Stimulated activated CD4-positive, alpha-beta T cell treated with anti-CD3 and anti-CD28 coated beads, Interleukin-4, amount 100 ng/mL, for 1 hour (primary cell): ENCODE results near the gene STAT3.
"Not testable (repeated sequence)": the region's sequence is repeated elsewhere in the genome, so short reads cannot be mapped to it uniquely, and the experiment has no call there.

Experiments used
- DNase-seq: peaks from one replicate; pipeline ENCODE4 v3.0.0-alpha.2; 2020

Gene STAT3

DNA sequence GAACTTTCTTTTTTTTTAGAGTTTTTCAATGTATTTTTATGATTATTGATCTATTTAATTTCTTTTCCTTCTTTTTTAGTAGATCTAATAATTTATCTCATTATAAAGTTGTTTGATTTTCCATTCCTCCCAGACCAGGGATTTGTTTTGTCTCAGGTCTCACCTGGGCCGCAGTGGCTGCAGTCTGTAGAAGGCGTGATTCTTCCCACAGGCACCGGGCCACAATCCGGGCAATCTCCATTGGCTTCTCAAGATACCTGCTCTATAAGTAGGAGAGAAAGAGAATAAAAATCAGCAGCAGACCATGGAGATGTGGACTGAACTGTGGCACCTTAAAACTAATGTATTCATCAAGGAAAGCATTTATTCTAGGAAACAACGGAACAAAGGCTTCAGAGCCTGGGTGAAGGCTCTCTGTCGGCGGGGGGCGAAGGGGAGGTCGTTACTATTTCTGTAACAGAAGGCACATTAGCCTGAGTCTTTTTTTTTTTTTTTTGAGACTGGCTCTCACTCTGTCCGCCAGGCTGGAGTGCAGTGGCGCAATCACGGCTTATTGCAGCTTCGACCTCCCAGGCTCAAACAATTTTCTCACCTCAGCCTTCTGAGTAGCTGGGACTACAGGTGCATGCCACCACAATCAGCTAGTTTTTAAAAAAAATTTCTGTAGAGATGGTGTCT is 42.7 kb downstream of the STAT3 start:
- DNase-seq: no peak

DNA sequence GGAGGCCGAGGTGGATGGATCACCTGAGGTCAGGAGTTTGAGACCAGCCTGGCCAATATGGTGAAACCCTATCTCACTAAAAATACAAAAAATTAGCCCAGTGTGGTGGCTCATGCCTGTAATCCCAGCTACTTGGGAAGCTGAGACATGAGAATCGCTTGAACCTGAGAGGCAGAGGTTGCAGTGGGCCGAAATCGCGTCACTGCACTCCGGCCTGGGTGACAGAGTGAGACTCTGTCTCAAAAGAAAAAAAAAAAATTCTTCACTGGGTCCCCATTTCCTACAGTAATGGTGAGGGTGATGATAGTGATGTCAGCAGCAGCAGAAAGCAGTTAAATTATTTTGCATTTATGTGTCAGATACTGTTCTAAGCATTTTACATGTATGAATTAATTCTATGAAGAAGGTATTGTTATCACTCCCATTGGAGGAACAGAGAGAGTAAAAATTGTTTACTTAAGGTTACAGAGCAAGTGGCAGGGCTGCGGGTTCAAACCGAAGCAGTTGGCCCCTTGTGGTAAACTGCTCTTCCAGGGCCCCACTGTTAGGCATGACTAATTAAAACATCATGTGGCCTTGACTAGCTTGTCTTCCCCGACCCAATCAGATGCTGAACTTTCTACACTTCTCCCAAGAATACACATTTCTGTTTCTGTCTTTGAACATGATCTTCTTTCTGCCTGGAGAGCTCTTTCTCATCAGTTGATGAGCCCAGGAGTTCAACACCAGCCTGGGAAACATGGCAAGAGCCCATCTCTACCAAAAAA is 45.8 kb downstream of the STAT3 start:
- peak; percentile 28 for DNase-seq

GRCh38 chr17:42341568-42341967 is 46.7 kb downstream of the STAT3 start:
- no peak for DNase-seq

GRCh38 chr17:42340691-42341127 is 47.5 kb downstream of the STAT3 start:
- peak; percentile 22 for DNase-seq

DNA sequence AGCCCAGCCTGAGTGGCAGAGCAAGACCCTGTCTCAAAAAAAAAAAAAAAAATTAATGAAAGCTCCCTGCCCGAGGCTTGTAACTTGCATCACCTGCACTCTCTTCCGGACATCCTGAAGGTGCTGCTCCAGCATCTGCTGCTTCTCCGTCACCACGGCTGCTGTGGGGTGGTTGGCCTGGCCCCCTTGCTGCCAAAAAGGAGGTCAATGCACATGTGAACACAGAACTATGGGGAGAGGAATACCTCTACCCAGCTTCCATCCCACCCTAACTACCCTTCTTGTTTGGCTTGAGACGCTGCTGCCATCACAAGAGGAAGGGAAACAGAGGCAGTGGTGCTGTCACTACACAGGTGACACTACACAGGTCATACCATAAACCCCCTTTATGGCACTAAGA is 49.0 kb downstream of the STAT3 start:
- no peak for DNase-seq

DNA sequence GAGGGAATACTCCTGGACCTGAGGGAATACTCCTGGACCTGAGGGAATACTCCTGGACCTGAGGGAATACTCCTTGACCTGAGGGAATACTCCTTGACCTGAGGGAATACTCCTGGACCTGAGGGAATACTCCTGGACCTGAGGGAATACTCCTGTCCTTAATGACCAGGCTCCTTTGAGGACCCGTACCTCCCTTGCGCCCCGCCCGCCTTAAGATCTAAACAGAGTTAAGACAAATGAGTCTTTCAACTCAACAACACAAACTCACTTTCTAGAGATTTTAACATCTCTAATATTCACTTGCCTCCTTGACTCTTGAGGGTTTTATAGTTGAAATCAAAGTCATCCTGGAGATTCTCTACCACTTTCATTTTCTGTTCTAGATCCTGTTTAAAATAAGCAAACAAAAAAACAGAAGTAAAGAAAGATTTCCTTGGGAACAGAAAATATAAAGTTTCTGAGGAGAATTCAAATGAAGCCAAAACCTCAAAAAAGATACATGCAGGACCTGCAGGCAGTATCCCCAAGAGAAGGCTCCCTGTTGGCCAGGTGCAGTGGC is 49.7 kb downstream of the STAT3 start:
- no peak for DNase-seq

DNA sequence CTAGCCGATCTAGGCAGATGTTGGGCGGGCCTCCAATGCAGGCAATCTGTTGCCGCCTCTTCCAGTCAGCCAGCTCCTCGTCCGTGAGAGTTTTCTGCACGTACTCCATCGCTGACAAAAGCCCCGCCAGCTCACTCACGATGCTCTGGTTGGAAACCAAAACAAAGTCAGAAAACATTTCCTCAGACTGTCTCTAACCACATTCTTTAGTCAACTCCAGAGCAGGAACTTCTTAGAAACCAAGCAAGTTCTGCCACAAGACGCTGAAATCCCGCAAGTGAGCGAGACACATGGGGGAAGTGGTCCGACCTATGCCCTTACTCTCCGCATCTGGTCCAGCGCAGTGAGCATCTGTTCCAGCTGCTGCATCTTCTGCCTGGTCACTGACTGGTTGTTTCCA is 50.8 kb downstream of the STAT3 start:
- DNase-seq: peak; percentile 69

DNA sequence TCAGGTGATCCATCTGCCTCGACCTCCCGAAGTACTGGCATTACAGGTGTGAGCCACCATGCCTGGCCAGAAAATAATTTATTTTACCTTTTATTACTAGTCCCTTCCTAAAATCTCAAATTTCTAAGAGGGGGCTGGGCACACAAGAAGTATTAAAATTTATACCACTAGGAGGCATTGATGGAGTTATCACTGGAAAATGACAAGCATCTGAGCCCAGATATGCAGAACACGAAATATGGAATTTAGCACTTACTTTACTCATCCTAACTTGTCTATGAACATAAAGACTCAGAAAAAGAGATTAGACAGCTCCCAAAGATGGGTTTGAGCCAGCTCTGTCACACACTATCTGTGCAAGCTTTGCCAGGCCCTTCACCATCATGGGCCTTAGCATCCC is 53.6 kb downstream of the STAT3 start:
- DNase-seq: no peak

DNA sequence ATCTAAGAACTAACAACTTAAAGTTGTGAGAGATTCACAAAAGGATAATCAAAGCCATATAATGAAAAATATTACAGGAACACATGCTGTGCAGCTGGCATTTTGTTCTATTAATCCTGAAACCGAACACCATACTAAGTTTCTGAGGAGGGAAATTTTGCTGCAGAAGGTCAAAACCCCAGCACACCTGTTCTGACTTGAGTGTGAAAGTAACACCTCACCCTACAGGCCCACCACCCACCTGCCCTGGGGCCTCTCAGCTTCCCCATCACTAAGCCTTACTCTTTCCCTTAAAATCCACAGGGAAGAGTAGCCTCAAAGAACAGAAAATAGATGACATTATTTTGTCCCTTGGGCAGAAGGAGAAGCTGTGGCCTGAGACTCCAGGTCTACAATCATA is 55.2 kb downstream of the STAT3 start:
- no peak for DNase-seq

GRCh38 chr17:42329025-42329976 is 58.9 kb downstream of the STAT3 start:
- DNase-seq: no peak

DNA sequence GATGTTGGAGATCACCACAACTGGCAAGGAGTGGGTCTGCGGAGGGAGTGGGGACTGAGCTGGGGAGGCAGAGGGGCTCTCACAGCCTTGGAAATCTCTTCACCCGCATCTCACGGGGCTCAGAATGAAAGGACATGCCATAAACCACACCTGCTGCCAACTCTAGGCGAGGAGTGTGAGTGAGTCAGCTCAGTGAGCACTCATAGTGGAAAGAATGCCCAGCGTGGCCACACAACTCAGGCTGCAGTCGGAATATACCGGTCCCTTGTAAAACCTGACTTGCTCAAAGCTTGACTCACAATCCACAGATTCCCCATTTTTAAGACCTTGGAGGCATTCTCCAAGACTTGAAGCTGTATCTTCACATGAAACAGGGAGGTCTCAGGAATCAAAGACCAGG is 63.2 kb downstream of the STAT3 start:
- no peak for DNase-seq

GRCh38 chr17:42323268-42323773 is 64.9 kb downstream of the STAT3 start:
- no peak for DNase-seq

DNA sequence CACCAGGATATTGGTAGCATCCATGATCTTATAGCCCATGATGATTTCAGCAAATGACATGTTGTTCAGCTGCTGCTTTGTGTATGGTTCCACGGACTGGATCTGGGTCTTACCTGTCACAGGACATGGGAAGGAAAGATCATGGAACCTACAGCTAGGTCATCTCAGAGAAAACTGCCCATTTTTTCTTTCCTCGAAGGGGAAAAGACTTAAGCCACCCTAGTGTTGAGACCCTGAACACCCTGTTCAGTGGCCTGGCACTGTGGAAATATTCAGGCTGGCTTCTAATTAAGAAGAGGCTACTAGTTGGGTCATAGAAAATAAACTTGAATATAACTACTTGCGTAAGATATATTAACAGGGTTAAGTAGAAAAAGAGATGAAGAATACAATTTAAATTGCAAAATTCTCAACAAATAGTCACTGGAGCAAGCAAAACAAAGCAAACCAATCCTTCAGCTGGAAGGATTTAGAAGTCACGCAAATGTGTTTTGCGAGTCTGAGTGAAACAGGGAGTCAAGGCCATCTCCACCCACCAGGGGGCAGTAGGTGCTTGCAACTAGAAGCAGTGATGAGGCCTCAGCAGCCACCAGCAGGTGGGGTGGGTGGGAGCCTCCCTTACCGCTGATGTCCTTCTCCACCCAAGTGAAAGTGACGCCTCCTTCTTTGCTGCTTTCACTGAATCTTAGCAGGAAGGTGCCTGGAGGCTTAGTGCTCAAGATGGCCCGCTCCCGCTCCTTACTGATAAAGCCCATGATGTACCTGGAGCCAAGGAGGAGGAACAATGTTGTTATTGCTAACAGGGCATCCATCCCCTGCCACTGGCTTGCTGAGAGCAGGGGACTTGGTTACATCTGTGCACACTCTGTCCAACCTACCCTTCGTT is 65.6 kb downstream of the STAT3 start:
- DNase-seq: peak; percentile 94

DNA sequence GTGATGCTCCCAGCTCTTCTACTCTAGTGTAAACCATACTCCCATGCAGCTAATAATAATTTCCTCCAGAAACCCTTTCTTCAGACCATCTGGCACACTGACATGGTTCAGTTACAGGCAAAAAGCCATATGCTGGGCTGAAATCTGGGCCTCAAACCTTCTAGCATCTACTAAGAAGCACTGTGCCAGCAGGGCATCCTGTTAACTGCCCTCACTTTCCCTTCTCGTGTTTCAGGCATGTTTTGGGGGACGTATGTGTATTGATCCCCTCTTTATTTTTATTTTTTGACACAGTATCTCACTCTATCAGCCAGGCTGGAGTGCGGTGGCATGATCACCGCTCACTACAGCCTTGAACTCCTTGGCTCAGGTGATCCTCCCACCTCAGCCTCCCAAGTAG is 66.7 kb downstream of the STAT3 start:
- no peak for DNase-seq

DNA sequence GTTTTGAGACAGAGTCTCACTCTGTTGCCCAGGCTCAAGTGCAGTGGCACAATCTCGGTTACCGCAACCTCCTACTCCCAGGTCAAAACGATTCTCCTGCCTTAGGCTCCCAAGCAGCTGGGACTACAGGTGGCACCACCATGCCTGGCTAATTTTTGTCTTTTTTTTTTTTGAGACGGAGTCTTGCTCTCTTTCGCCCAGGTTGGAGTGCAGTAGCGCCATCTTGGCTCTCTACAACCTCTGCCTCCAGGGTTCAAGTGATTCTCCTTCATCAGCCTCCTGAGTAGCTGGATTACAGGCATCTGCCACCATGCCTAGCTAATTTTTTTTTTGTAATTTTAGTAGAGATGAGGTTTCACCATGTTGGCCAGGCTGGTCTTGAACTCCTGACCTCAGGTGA is 70.3 kb downstream of the STAT3 start:
- not testable (repeated sequence) for DNase-seq

DNA sequence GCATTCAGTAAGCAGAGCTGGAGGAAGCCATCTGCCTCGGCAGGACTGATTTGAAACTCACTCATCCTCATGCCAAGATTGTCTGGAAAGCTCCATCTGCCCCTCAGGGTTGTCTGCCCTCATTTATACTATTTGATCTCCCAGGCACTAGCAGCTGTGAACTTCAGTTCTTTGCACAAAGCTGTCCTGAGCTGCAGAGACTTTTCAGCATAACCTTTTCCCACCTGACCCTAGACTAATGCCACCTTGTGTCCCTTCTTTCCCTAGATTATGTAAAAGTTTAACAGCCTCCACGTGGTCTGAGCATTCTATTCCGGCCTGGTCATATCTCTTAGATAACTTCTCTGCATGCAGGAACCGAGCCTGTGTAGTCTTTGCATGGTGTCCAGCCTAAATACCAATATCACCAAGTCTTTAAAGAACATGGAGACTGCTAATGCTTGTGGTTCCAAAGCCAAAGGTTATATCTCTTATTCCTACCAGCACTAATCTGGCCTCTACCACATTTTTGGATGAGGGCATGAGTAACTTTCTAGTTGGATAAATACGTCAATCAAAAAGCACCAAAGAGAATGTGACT is 70.9 kb downstream of the STAT3 start:
- no peak for DNase-seq

- DNase-seq: no peak
These were observed 71.5 kb downstream of the STAT3 start for GRCh38 chr17:42316755-42317154.

DNA sequence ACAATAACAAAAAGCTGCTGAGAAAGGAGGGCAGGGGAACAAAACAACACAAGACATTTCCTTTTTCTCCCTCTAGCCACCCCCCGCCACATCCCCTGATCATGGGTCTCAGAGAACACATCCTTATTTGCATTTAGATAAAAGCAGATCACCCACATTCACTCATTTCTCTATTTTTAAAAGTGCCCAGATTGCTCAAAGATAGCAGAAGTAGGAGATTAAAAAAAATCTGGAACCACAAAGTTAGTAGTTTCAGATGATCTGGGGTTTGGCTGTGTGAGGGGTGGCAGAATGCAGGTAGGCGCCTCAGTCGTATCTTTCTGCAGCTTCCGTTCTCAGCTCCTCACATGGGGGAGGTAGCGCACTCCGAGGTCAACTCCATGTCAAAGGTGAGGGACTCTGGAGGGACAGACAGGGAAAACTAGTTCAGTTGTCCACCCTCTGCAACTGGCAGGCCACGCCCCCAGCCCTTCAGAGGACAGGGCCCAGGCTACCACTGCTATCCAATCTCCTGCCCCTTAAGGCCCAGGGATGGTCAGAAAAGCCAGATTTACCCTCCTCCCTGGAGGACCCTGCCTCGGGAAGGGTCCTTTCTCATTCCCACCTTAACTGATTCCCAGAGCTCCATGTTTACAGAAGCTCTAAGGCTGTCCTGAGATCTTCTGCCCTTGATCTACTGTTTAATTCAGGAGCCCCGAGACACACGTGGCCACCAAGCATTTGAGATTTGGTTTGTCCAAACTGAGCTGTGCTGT is 72.7 kb downstream of the STAT3 start:
- DNase-seq: no peak

DNA sequence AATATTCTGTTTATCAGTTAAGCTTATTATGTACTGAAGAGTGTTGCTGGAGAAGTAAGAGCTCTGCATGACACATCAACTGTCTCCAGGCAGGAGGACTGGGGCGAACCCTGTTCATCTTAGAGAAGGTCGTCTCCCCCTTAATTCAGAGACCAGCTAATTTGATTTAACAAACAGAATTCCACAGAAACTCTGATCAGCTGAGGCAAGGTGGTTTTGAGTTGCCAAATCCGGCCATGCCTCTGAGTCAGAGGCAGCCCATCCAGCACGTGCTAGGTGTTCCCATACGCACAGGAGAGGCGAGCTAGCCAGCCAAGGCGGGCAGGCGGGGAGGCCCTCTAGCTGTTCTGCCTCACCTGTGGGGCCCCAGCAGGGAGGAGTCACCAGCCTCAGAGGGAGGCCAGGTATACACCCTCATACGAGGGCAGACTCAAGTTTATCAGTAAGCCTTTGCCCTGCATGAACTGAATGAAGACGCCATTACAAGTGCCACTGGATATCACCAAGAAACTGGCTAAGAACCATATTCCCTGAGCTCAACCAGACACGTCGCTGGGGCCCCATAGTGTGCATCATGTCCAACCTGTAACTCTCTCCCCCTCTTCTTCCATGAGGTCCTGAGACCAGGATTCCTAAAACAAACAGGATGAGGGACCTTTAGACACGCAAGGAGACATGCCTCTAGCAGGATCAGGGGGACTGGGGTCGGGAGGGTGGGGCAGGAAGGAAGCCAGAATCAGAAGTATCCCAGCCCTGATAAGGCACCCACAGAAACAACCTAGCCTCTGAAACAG is 74.3 kb downstream of the STAT3 start:
- DNase-seq: peak; percentile 49

GRCh38 chr17:42313389-42313772 is 74.9 kb downstream of the STAT3 start:
- no peak for DNase-seq
